HepG2 (cell line): ENCODE results near the gene KRTCAP3. TPM values are rescaled to one million over a fixed set of nuclear protein-coding genes. Genes with fewer than 3 reads are reported as not detected.
A peak's percentile ranks its signal among the peaks of the same experiment; 100 is the strongest.

Experiments used
- ARNTL ChIP-seq: sonication (generic); formaldehyde crosslinking; IDR thresholded peaks from 2 replicates; pipeline ENCODE4 v1.4.0; 2020; ENCODE audit warnings: mild to moderate bottlenecking, missing genetic modification reagents
- BRCA1 ChIP-seq: sonication (generic); formaldehyde crosslinking; IDR thresholded peaks from 2 replicates; pipeline ENCODE4 v1.4.0; 2020; ENCODE audit warnings: missing genetic modification reagents
- FOXK1 ChIP-seq: sonication (generic); formaldehyde crosslinking; IDR thresholded peaks from 2 replicates; pipeline ENCODE4 v1.4.0; 2020; ENCODE audit warnings: low read depth, missing genetic modification reagents, borderline replicate concordance
- FOXO1 ChIP-seq: sonication (generic); formaldehyde crosslinking; IDR thresholded peaks from 2 replicates; pipeline ENCODE4 v1.4.0; 2020; ENCODE audit warnings: missing genetic modification reagents
- KLF16 ChIP-seq, 2 experiments: sonication (generic) in 1 of 2; formaldehyde crosslinking in 1 of 2; IDR thresholded peaks; 2 replicates each; pipeline versions ENCODE4 v1.6.1 to v1.8.0; 2016 to 2023; ENCODE audit warnings: missing genetic modification reagents in 2 of 2, missing compliant biosample characterization in 1 of 2
- LBX2 ChIP-seq: sonication (generic); formaldehyde crosslinking; IDR thresholded peaks from 2 replicates; pipeline ENCODE4 v1.5.0; 2020; ENCODE audit warnings: missing genetic modification reagents, mild to moderate bottlenecking, borderline replicate concordance
- MAFK ChIP-seq, 2 experiments: IDR thresholded peaks in 1 of 2; conservative IDR thresholded peaks in 1 of 2; 2 replicates each; pipeline ENCODE4 v1.6.1; 2011; ENCODE audit warnings: improper control_type of control experiment in 2 of 2, low read length in 2 of 2
- MED13 ChIP-seq: sonication (generic); formaldehyde crosslinking; IDR thresholded peaks from 2 replicates; pipeline ENCODE4 v1.5.0; 2020; ENCODE audit warnings: missing genetic modification reagents
- MEIS1 ChIP-seq: sonication (generic); formaldehyde crosslinking; IDR thresholded peaks from 2 replicates; pipeline ENCODE4 v1.9.0; 2021; ENCODE audit warnings: mild to moderate bottlenecking, missing genetic modification reagents, moderate library complexity, borderline replicate concordance
- MEIS2 ChIP-seq: sonication (generic); formaldehyde crosslinking; IDR thresholded peaks from 2 replicates; pipeline ENCODE4 v1.9.0; 2021; ENCODE audit warnings: mild to moderate bottlenecking, missing genetic modification reagents
- MIXL1 ChIP-seq: IDR thresholded peaks from 2 replicates; pipeline ENCODE4 v1.6.1; 2016
- NFIB ChIP-seq: sonication (generic); formaldehyde crosslinking; IDR thresholded peaks from 2 replicates; pipeline ENCODE4 v1.9.0; 2021; ENCODE audit warnings: missing genetic modification reagents, mild to moderate bottlenecking, borderline replicate concordance
- PLRG1 ChIP-seq: fragments of 450-650 bp; conservative IDR thresholded peaks from 2 replicates; pipeline ENCODE4 v1.6.1; 2016
- RXRB ChIP-seq: IDR thresholded peaks from 2 replicates; pipeline ENCODE4 v1.6.1; 2016; ENCODE audit warnings: borderline replicate concordance, missing genetic modification reagents, missing compliant biosample characterization
- SMARCC2 ChIP-seq: fragments of 450-650 bp; IDR thresholded peaks from 2 replicates; pipeline ENCODE4 v1.6.1; 2017; ENCODE audit warnings: antibody characterized with exemption, mild to moderate bottlenecking
- U2AF1 ChIP-seq: fragments of 200-400 bp; formaldehyde crosslinking; optimal IDR thresholded peaks from 2 replicates; pipeline ENCODE3; 2017; ENCODE audit warnings: mild to moderate bottlenecking, low read depth, low read length
- ZUFSP ChIP-seq: sonication (generic); formaldehyde crosslinking; IDR thresholded peaks from 2 replicates; pipeline ENCODE4 v1.9.0; 2021; ENCODE audit warnings: missing genetic modification reagents, mild to moderate bottlenecking, borderline replicate concordance
- polyA plus RNA-seq, 8 experiments: library from polyadenylated mRNA; depleted of rRNA in 3 of 8; stranded (reverse) in 7 of 8; unstranded in 1 of 8; fragments of >200 nt; fragmentation: Illumina TruSeq in 4 of 8; extraction: Trizol in 4 of 8; gene quantifications; 2 replicates each; pipeline versions ENCODE4 v1.2.1 to v1.2.3, GENCODE V29; 2011 to 2016; ENCODE audit warnings: low read depth in 4 of 8, missing spikeins in 1 of 8, mixed read lengths in 1 of 8; ENCODE audit not compliant: insufficient read depth in 1 of 8
- total RNA-seq, 5 experiments: library from RNA; depleted of rRNA; stranded (reverse); fragments of >200 nt; fragmentation: Illumina TruSeq; extraction: Trizol; gene quantifications; 2 replicates each; pipeline ENCODE4 v1.2.3, GENCODE V29; 2016; ENCODE audit warnings: low read depth in 1 of 5
- TF ChIP-seq, protein P1 (sequence below): fragments of 450-650 bp; IDR thresholded peaks from 2 replicates; pipeline ENCODE4 v1.6.1; 2017; ENCODE audit warnings: mild to moderate bottlenecking
- TF ChIP-seq, protein P2 (sequence below): sonication (generic); formaldehyde crosslinking; IDR thresholded peaks from 2 replicates; pipeline ENCODE4 v1.5.0; 2020; ENCODE audit warnings: missing genetic modification reagents
- TF ChIP-seq, protein P3 (sequence below): sonication (generic); formaldehyde crosslinking; IDR thresholded peaks from 2 replicates; pipeline ENCODE4 v1.9.0; 2021; ENCODE audit warnings: missing genetic modification reagents, borderline replicate concordance

The KRTCAP3 gene
- total and polyA plus RNA-seq, 2 of the 13 experiments (the other 11 are each of a cell fraction or from before 2014, with no cell fraction given) = 2.1 to 4.5 TPM

DNA sequence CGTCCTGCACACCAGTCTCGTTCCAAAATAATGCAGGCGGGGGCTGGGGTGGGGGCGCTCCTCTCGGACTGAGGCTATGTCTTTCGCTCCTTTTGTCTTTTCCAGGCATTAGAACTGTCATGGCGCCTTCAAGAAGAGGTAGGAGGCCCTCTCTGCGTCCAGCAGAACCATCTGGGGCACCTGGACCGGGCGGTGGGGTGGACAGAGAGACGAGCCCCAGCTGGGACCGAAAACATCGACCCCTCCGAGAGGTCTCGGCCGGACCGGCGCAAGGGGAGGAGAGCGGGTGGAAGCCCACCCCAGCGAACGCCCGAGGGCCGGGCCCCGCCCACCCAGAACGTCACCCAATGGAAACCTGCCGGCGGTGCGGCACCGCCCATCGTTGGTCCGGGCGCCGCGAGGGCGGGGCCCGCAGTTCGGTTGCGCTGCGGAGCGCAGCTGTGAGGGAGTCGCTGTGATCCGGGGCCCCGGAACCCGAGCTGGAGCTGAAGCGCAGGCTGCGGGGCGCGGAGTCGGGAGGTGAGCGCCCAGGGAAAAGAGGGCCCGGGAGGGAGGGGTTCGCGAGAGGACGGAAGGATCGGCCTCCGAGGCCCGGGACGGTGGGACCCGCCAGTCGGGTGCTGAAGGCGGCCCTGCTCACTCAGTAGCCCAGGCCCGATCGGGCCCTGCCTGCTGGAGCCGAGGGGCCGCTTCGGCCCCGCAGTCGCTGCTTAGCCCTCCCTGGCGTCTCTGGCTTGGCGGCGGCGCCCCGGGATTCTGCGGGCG lies 13.8 kb upstream of the KRTCAP3 start, which contains the start of gene NRBP1 (continued):
- TF ChIP-seq, protein P1, sequence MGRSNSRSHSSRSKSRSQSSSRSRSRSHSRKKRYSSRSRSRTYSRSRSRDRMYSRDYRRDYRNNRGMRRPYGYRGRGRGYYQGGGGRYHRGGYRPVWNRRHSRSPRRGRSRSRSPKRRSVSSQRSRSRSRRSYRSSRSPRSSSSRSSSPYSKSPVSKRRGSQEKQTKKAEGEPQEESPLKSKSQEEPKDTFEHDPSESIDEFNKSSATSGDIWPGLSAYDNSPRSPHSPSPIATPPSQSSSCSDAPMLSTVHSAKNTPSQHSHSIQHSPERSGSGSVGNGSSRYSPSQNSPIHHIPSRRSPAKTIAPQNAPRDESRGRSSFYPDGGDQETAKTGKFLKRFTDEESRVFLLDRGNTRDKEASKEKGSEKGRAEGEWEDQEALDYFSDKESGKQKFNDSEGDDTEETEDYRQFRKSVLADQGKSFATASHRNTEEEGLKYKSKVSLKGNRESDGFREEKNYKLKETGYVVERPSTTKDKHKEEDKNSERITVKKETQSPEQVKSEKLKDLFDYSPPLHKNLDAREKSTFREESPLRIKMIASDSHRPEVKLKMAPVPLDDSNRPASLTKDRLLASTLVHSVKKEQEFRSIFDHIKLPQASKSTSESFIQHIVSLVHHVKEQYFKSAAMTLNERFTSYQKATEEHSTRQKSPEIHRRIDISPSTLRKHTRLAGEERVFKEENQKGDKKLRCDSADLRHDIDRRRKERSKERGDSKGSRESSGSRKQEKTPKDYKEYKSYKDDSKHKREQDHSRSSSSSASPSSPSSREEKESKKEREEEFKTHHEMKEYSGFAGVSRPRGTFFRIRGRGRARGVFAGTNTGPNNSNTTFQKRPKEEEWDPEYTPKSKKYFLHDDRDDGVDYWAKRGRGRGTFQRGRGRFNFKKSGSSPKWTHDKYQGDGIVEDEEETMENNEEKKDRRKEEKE = no peak
- TF ChIP-seq MAFK (conservative IDR thresholded peaks at IDR 0.05 in 1 of 2, IDR thresholded peaks at IDR 0.05 in 1 of 2; ENCODE audit: low read length in 2 of 2) (no peak), MED13 (0 out of 2 replicates have a peak, but pooled peaks have one; percentile 45), LBX2 (CRISPR knock-in tag) (no peak), MIXL1 (CRISPR knock-in tag) (no peak), ARNTL (no peak; the same call in 1 of the 2 replicates), BRCA1 (CRISPR knock-in tag) (0 out of 2 replicates have a peak, but pooled peaks have one; percentile 60), ZUFSP (CRISPR knock-in tag) (no peak), KLF16 (CRISPR knock-in tag; IDR thresholded peaks at IDR 0.05) (peak in 1 of 2 experiments; percentile 96; a peak in 2 of 4 replicates), MEIS2 (peak; percentile 20; the same call in 1 of the 2 replicates), PLRG1 (no peak), NFIB (CRISPR knock-in tag) (no peak), U2AF1 (peak; percentile 83), FOXO1 (peak; percentile 20; the same call in 1 of the 2 replicates), RXRB (peak; percentile 34; the same call in 1 of the 2 replicates), SMARCC2 (no peak), FOXK1 (CRISPR knock-in tag) (no peak; the same call in none of the 2 replicates), MEIS1 (CRISPR knock-in tag) (peak; percentile 46; the same call in 1 of the 2 replicates)
- TF ChIP-seq, protein P2, sequence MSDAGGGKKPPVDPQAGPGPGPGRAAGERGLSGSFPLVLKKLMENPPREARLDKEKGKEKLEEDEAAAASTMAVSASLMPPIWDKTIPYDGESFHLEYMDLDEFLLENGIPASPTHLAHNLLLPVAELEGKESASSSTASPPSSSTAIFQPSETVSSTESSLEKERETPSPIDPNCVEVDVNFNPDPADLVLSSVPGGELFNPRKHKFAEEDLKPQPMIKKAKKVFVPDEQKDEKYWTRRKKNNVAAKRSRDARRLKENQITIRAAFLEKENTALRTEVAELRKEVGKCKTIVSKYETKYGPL = peak; percentile 73; the same call in 1 of the 2 replicates
- TF ChIP-seq, protein P3, sequence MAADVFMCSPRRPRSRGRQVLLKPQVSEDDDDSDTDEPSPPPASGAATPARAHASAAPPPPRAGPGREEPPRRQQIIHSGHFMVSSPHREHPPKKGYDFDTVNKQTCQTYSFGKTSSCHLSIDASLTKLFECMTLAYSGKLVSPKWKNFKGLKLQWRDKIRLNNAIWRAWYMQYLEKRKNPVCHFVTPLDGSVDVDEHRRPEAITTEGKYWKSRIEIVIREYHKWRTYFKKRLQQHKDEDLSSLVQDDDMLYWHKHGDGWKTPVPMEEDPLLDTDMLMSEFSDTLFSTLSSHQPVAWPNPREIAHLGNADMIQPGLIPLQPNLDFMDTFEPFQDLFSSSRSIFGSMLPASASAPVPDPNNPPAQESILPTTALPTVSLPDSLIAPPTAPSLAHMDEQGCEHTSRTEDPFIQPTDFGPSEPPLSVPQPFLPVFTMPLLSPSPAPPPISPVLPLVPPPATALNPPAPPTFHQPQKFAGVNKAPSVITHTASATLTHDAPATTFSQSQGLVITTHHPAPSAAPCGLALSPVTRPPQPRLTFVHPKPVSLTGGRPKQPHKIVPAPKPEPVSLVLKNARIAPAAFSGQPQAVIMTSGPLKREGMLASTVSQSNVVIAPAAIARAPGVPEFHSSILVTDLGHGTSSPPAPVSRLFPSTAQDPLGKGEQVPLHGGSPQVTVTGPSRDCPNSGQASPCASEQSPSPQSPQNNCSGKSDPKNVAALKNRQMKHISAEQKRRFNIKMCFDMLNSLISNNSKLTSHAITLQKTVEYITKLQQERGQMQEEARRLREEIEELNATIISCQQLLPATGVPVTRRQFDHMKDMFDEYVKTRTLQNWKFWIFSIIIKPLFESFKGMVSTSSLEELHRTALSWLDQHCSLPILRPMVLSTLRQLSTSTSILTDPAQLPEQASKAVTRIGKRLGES (CRISPR knock-in tag) = no peak; the same call in 1 of the 2 replicates
